ENCODE results near the gene SLC6A13.

GRCh38 chr12:268483-268840 is 5.8 kb upstream of the SLC6A13 start:
- TF ChIP-seq CTCF (IDR thresholded peaks at IDR 0.05; ENCODE audit: low read length) (no peak), EZH2 (IDR thresholded peaks at IDR 0.05; ENCODE audit: borderline replicate concordance, low read length) (no peak)
